Lung microvascular endothelial cell (primary cell): ENCODE data around the gene HK1. TPM values are rescaled to one million over a fixed set of nuclear protein-coding genes. Genes with fewer than 3 reads are reported as not detected.
"Not testable (repeated sequence)": the region's sequence is repeated elsewhere in the genome, so short reads cannot be mapped to it uniquely, and the experiment has no call there.

Experiments
- DNase-seq, 2 donors: peaks; one replicate each; pipeline versions ENCODE4 v3.0.0 to v3.0.0-alpha.2; 2010; ENCODE audit warnings: low read depth in 2 of 2
- total RNA-seq: library from RNA; depleted of rRNA; stranded (reverse); fragments of >200 nt; gene quantifications from 2 replicates; pipeline ENCODE4 v1.2.1, GENCODE V29; 2014

Gene HK1
- total RNA-seq: 86.7 and 93.3 TPM in 2 replicates

DNA sequence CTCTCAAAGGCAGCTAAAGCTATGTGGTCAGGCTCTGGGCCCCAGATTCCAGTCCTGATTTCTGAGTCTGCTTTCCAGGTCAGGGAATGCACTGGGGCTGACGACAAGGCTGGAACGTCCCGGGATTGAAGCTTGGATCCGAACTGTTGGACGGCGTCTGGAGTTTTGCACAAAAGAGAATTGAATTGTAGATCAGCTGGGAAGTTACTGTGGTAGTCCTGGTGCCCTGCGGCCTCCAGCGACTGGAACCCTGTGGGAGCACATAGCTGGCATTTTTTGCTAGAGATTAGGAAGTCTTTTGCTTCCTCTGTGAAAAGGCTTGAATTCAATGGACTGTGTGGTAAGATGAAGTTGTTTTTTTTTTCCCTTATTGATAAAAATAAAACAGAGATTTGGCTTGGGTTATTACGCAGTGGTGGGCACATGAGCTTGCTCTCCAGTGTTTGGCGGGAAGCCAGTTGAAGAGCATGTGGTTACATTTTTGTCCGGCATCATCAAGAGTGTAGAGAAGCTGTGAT lies at the start of gene HK1:
Gene HK1 (plus strand): TSS at position 51 of the 518 bp plus-strand sequence.
- DNase-seq: peak; percentile 28 to 71

- no peak for DNase-seq
These were observed 48.7 kb upstream of the HK1 start for GRCh38 chr10:69229616-69229916.

DNA sequence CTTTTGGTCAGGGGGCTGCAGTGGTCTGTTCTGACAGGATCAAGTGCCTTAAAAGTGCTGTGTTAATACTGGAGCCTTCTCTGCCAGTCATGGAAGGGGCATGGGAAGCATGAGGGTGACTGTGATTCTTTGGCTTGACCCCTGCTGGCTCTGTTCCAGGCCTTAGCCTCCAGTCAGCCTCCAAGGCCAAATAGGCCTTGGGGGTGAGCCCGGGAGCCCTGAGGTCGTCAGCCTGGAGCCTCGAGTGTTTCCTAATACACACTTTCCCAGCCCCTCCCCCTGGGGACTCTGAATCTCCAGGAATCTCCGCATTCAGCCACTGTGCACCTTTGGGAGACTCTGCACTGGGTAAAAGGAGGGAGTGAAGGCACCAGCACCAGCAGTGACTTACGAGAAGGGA lies 48.2 kb upstream of the HK1 start:
- DNase-seq: no peak

DNA sequence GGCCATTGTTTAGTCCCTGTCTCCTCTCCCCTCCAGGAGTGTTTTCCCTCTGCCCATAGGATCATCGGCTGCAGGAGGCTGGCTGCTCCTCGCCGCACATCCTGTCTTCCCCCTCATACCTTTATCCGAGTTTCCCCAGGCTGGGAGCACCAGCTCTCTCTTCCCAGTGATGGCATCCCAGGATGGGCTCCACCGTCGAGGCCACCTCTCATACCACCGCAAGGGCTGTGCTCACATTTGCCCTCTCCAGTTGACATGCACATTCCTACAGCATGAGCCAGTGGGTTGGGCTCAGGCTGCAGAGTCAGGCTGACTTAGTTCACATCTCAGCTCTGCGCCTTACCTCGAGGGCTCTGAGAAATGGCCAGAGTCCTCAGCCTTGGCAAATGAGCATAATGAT lies 46.0 kb upstream of the HK1 start:
- peak in 1 of 2 donors; percentile 73 for DNase-seq

DNA sequence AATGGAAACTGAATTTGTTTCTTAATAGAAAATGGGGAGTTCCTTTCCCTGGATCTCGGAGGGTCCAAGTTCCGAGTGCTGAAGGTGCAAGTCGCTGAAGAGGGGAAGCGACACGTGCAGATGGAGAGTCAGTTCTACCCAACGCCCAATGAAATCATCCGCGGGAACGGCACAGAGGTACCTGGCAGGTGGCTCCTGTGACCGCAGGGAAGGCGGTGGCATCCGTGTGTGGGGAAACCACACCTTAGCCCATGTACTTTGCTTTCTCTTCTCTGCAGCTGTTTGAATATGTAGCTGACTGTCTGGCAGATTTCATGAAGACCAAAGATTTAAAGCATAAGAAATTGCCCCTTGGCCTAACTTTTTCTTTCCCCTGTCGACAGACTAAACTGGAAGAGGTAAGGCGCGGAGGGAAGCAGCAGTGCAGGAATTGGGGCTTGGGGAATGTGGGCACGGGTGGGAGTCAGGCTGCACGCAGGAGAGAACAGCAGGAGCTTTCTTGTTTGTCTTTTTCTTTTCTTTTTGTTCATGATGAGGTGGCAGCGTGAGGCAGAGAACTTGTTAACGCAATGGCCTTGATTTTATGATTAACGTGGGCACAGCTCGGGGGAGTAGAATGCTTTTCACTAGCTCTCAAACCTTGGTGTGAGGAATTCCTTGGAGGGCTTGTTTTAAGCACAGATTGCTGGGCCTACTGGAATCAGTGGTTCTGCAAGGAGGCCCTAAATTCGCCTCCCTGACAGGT lies 45.4 kb upstream of the HK1 start:
- no peak for DNase-seq

GRCh38 chr10:69234447-69234846 lies 43.8 kb upstream of the HK1 start:
- no peak for DNase-seq

DNA sequence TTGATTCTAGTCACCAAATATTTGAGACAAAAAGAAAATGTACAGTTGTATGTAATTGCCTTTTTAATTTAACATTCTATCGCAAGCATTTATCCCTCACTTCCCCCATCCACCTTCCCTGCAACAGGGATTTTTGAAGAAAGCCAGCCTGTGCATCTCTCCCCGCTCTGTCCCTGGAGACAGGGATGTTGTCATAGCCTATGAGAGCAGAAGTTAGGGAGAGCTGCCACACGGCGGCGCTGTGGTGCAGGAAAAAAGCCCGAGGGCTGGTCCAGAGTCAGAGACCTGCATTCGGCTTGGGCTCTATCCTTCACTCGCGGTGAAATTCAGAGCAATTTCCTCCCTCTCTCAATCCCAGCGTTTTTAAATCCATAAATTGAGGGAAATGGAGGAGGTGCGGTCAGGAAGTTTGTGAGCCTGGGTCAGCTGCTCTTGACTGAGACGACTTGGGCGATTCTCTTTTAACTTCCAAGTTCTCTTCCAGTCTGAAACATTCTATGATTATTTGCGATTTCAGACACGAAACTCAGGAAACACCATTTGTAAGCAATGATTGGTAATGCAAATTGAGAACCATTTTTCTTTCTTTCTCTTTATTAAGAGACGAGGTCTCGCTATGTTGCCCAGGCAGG lies 40.7 kb upstream of the HK1 start:
- peak; percentile 75 to 83 for DNase-seq

DNA sequence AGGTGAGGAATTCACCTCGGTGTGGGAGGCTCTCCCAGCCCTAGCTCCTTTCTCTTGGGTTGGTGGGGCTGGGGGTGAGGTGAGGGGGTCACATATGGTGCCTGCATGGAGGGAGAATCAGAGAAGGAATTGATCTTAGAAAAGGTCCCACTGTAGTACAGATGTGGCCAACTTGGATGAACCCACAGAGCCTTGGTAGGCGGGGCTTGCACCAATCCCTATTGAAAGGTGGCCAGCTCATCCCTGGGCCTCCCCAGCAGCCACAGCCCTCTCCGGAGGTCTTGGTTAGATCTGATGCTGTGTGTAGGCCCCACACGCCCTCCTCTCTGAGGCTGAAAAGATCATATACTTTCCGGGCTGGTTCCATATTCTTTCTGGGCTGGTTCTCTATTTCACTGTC lies 39.2 kb upstream of the HK1 start:
- DNase-seq: no peak

DNA sequence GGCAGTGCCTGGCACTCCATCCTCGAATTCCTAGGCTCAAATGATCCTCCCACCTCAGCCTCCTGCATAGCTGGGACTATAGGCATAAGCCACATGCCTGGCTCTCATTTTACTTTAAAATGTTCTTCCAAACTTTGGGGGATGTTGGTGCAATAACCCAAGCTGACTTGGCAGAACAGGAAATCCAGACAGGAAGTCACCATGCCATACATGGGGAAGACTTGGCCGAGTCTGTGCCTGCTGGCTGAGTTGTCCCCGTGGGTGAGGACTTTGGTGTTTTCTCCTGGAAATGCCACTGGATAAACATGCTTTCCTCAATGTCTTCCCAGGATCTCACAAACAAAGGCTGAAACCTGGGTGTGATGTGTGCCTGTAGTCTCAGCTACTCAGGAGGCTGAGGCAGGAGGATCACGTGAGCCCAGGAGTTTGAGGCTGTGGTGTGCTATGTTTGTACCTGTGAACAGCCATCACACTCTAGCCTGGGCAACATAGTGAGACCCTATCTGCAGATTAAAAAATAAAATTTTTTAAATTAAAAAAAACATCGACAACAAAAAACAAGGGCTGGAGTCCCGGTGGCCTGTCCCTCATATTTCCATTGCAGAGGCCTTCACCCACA lies 38.4 kb upstream of the HK1 start:
- DNase-seq: peak in 1 of 2 donors; percentile 15

GRCh38 chr10:69240455-69240854 lies 37.8 kb upstream of the HK1 start:
- no peak for DNase-seq

GRCh38 chr10:69241575-69241974 lies 36.7 kb upstream of the HK1 start:
- DNase-seq: peak in 1 of 2 donors; percentile 15

DNA sequence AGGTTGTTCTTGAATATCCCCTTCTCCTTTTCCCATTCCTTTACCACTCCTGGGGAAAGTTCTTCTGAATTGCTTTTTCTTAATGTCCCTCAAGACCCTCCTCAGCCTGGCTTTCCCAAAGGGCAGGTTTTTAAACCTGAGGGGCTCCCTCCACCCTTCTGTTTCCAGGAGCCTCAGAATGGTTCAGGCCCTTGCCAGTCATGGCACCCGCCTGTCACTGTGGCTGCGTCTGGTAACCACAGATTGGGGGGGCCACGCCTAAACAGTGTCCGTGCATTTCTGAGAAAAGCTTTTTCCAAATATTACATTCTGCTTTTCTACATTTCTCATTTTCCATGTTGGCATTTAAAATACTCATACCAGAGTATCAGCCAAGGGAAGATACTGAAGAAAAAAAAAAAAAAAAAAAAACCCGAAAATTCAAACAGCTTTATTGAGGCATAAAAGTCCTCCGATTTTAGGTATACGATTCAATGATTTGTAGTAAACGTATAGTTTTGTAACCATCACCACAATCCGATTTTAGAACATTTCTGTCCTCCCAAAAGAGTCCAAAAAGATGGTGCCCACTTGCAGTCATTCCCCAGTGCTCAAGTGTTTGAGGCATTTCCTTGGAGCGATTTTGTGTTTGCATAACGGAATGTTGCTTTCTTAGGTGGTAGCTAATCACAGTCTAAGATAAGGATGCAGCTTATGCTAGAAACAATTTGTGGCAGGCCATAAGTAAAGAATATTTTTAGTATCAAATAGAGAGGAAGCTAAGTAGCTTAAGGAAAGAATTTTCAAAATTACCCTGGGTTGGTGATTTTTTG lies 36.0 kb upstream of the HK1 start:
- no peak for DNase-seq

GRCh38 chr10:69242852-69243212 lies 35.5 kb upstream of the HK1 start:
- DNase-seq: no peak

GRCh38 chr10:69243817-69244216 lies 34.5 kb upstream of the HK1 start:
- DNase-seq: no peak

- DNase-seq: no peak
These were observed 32.3 kb upstream of the HK1 start for GRCh38 chr10:69246036-69246435.

DNA sequence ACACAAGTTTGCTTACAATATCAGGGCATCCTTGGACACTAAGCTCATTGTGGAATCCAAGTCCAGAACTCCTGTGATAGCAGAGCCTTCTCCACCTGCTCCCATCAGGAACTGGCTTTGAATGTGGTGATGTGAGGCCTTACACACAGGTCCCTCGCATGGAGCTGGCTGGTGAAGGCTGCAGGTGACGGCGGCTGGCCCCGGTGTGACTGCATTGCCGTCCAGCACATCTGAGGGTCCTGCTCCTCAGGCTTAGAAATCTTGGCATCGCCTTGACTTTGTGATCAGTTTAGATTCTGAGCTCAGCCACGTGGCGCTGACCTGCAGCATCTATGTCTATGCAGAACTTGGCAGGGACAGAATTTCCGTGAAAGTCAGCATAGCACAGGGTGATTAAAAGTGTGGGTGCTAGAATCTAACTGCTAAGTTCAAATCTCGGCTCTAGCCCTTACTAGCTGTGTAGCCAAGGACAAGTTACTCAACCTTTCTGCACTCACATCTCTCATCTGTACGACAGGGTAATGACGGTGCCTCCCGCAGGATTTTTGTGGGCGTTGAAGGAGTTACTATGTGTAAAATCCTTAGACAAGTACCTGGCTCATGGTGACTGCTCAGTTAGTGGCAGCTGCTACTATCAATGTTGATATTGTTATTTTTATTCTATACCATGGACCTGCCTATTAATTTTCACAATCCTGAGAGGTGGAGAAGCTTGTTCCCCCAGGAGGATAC lies 31.5 kb upstream of the HK1 start:
- DNase-seq: no peak

DNA sequence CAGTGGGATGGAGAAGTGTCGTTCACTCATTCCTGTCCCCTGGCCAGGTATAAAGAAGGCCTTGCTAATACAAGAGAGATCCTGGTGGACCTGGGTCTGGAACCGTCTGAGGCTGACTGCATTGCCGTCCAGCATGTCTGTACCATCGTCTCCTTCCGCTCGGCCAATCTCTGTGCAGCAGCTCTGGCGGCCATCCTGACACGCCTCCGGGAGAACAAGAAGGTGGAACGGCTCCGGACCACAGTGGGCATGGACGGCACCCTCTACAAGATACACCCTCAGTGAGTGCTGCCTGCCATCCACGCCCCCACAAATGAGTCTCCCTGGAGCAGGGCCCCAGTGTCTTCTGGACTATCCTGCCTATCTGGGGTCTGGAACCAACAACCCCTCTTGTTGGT lies 31.0 kb upstream of the HK1 start:
- DNase-seq: no peak

- no peak for DNase-seq
These were observed 30.1 kb upstream of the HK1 start for GRCh38 chr10:69248117-69248730.

DNA sequence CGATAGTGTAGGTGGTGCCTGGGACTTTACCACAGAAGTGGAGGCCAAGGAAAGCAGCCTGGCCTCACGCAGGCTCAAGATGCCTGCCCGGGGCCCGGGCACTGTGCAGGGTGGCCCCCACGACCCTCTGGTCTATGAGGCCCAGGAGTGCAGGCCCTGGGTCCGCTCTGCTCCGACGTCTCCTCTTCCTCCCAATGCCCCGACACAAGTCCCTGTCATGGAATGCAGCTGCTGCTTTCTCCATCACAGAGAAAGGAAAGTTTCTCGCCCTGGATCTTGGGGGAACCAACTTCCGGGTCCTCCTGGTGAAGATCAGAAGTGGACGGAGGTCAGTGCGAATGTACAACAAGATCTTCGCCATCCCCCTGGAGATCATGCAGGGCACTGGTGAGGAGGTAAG lies 28.3 kb upstream of the HK1 start:
- no peak for DNase-seq

GRCh38 chr10:69251417-69251816 lies 26.9 kb upstream of the HK1 start:
- DNase-seq: not testable (repeated sequence)

GRCh38 chr10:69253171-69253570 lies 25.1 kb upstream of the HK1 start:
- DNase-seq: no peak
